ENCODE measurements around the gene BUD31.
A peak's percentile ranks its signal among the peaks of the same experiment; 100 is the strongest.

The BUD31 gene

GRCh38 chr7:99433158-99433557, 24.4 kb downstream of the BUD31 start:
- no peak for DNase-seq (ENCODE audit: low spot score)

- DNase-seq (ENCODE audit: low spot score), result no peak
Observed at GRCh38 chr7:99437946-99438572, 29.3 kb downstream of the BUD31 start.

- DNase-seq (ENCODE audit: low spot score), result peak; percentile 96
Observed at GRCh38 chr7:99438573-99439480, 30.1 kb downstream of the BUD31 start, which contains the start of the genes CPSF4 and PTCD1. TSS of gene CPSF4 (plus strand) at chr7:99438943. CDS start at chr7:99439083, 140 bp downstream. TSS of gene PTCD1 (minus strand) at chr7:99438798. CDS start at chr7:99435242, 3,556 bp downstream.

GRCh38 chr7:99440195-99440594, 31.4 kb downstream of the BUD31 start:
- no peak for DNase-seq (ENCODE audit: low spot score)

- no peak for DNase-seq (ENCODE audit: low spot score)
Observed at GRCh38 chr7:99446096-99446495, 37.3 kb downstream of the BUD31 start.

GRCh38 chr7:99447943-99448342, 39.2 kb downstream of the BUD31 start:
- no peak for DNase-seq (ENCODE audit: low spot score)

GRCh38 chr7:99448855-99449254, 40.1 kb downstream of the BUD31 start:
- DNase-seq (ENCODE audit: low spot score), result no peak

GRCh38 chr7:99449326-99449725, 40.6 kb downstream of the BUD31 start:
- DNase-seq (ENCODE audit: low spot score), result no peak

GRCh38 chr7:99451936-99452335, 43.2 kb downstream of the BUD31 start:
- no peak for DNase-seq (ENCODE audit: low spot score)

GRCh38 chr7:99452541-99452940, 43.8 kb downstream of the BUD31 start:
- no peak for DNase-seq (ENCODE audit: low spot score)

- DNase-seq (ENCODE audit: low spot score), result no peak
Observed at GRCh38 chr7:99453105-99453504, 44.3 kb downstream of the BUD31 start.

GRCh38 chr7:99455874-99456273, 47.1 kb downstream of the BUD31 start:
- DNase-seq (ENCODE audit: low spot score), result no peak

- DNase-seq (ENCODE audit: low spot score), result no peak
Observed at GRCh38 chr7:99456288-99456687, 47.5 kb downstream of the BUD31 start.

GRCh38 chr7:99457050-99457649, 48.4 kb downstream of the BUD31 start:
- no peak for DNase-seq (ENCODE audit: low spot score)

- no peak for DNase-seq (ENCODE audit: low spot score)
Observed at GRCh38 chr7:99457650-99458493, 49.1 kb downstream of the BUD31 start.

GRCh38 chr7:99459087-99459486, 50.3 kb downstream of the BUD31 start:
- peak; percentile 45 for DNase-seq (ENCODE audit: low spot score)

- DNase-seq (ENCODE audit: low spot score), result no peak
Observed at GRCh38 chr7:99460651-99461050, 51.9 kb downstream of the BUD31 start.

- no peak for DNase-seq (ENCODE audit: low spot score)
Observed at GRCh38 chr7:99461221-99461620, 52.5 kb downstream of the BUD31 start.

GRCh38 chr7:99465421-99465768, 56.6 kb downstream of the BUD31 start:
- DNase-seq (ENCODE audit: low spot score), result no peak

GRCh38 chr7:99468336-99468918, 59.7 kb downstream of the BUD31 start:
- no peak for DNase-seq (ENCODE audit: low spot score)

All from kidney tubule cell (primary cell).